Upper lobe of right lung (tissue), 1 donor: ENCODE data around the gene PUSL1. TPM values are rescaled to one million over a fixed set of nuclear protein-coding genes. Genes with fewer than 3 reads are reported as not detected.

Experiments
- ATAC-seq: fragments of 200-7000 bp; cut with Tn5 transposase; one replicate; pipeline ENCODE4 v1.9.1; 2020; ENCODE audit warnings: mild to moderate bottlenecking, moderate library complexity
- DNase-seq: peaks from one replicate; pipeline ENCODE4 v3.0.0-alpha.2; 2020
- H3K27ac ChIP-seq: fragments of 200-600 bp; one replicate; pipeline ENCODE4 v1.8.0; 2022
- H3K27me3 ChIP-seq: fragments of 200-600 bp; one replicate; pipeline ENCODE4 v1.8.0; 2022; ENCODE audit warnings: mild to moderate bottlenecking
- H3K36me3 ChIP-seq: fragments of 200-600 bp; one replicate; pipeline ENCODE4 v1.8.0; 2022
- H3K4me1 ChIP-seq: fragments of 200-600 bp; one replicate; pipeline ENCODE4 v1.8.0; 2022
- H3K4me3 ChIP-seq: fragments of 200-600 bp; one replicate; pipeline ENCODE4 v1.8.0; 2022; ENCODE audit warnings: mild to moderate bottlenecking
- H3K9me3 ChIP-seq: fragments of 200-600 bp; one replicate; pipeline ENCODE4 v1.8.0; 2022
- intact Hi-C: fragments of 100-400 bp; cut with DNase I; formaldehyde crosslinking; loops from one replicate; pipeline ENCODE4 v1.11.0; 2022
- total RNA-seq: library from RNA; stranded (reverse); fragmentation: NEBNext Ultra II Directional; extraction: Animal tissue kit (Norgen Biotek cat#: 25700); gene quantifications from one replicate; pipeline ENCODE4 v1.2.1, GENCODE V29; 2021
- TF ChIP-seq, protein P1 (sequence below): fragments of 200-600 bp; IDR thresholded peaks from one replicate; pipeline ENCODE4 v1.8.0; 2022; ENCODE audit warnings: antibody characterized with exemption
- donor health status: DM: no; HTN: yes; CAD: no; lungs with severe emphysema.

The PUSL1 gene
- total RNA-seq, 1 donor from 2014 or later = 14.2 TPM

DNA sequence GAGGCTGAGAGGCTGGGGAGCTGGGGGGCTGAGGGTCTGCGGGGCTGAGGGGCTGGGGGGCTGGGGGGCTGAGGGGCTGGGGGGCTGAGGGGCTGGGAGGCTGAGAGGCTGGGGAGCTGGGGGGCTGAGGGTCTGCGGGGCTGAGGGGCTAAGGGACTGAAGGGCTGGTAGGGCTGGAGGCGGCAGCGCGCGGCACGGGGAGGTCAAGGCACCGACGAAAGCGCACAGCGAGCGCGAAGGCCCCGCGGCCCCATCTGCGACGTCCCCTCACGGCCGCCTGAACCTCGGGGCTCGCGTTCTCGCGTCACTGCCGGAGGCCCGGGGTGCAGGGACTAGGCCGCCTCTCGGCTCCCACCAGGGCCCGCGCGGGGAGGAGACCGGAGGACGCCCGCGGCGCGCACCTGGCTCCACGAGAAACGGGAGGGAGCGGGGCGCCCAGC is 15.7 kb downstream of the PUSL1 start:
- H3K4me3 ChIP-seq = peak overlapping the region; percentile 98
- ATAC-seq = no peak
- H3K27ac ChIP-seq = peak overlapping the region; percentile 91
- no peak for DNase-seq
- peaks cover 25% of the 10 kb centered on the region for H3K36me3 ChIP-seq
- intact Hi-C loops = no loop called here
- no peaks in the 10 kb centered on the region for H3K27me3 ChIP-seq
- TF ChIP-seq, protein P1, sequence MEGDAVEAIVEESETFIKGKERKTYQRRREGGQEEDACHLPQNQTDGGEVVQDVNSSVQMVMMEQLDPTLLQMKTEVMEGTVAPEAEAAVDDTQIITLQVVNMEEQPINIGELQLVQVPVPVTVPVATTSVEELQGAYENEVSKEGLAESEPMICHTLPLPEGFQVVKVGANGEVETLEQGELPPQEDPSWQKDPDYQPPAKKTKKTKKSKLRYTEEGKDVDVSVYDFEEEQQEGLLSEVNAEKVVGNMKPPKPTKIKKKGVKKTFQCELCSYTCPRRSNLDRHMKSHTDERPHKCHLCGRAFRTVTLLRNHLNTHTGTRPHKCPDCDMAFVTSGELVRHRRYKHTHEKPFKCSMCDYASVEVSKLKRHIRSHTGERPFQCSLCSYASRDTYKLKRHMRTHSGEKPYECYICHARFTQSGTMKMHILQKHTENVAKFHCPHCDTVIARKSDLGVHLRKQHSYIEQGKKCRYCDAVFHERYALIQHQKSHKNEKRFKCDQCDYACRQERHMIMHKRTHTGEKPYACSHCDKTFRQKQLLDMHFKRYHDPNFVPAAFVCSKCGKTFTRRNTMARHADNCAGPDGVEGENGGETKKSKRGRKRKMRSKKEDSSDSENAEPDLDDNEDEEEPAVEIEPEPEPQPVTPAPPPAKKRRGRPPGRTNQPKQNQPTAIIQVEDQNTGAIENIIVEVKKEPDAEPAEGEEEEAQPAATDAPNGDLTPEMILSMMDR = no peak
- peaks cover 27% of the 10 kb centered on the region for H3K4me1 ChIP-seq
- H3K9me3 ChIP-seq = no peaks in the 10 kb centered on the region

DNA sequence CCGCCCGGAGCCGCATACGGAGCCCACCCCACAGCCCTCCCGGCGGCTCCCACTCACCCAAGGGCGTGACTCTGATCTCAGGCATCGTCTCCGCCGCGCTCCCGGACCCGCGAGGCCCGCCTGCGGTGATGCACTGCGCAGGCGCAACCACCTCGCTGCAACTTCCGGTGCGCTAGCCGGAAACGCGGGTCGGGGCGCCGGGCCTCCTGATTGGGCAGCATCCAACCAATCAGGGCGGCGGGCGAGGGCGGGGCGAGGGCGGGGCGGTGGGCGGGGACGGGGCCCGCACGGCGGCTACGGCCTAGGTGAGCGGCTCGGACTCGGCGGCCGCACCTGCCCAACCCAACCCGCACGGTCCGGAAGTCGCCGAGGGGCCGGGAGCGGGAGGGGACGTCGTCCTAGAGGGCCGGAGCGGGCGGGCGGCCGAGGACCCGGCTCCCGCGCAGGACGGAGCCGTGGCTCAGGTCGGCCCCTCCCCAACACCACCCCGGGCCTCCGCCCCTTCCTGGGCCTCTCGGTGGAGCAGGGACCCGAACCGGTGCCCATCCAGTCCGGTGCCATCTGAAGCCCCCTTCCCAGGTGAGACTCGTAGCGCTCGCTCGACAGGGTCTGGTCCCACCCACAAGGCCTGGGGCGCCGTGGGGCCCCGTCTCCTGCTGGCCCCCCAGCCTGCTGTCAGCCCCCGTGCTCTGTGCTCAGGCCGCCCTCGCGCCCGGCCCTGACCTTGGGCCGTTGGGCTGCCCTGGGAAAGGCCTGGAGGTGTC is 16.3 kb downstream of the PUSL1 start, which contains the start of the genes CPTP and INTS11:
TSS of gene CPTP (plus strand) at position 279 of the 764 bp plus-strand sequence. CDS start 2,109 bp downstream, outside the sequence.
TSS of gene INTS11 (minus strand) at position 137 of the 764 bp plus-strand sequence. CDS start at position 85, 52 bp downstream.
- peaks cover 21% of the 10 kb centered on the region for H3K36me3 ChIP-seq
- H3K4me3 ChIP-seq = peak within 1 kb of the TSS; percentile 98
- TF ChIP-seq, protein P1 = no peak
- peak; percentile 92 for ATAC-seq
- DNase-seq = peak; percentile 97
- peak within 1 kb of the TSS; percentile 91 for H3K27ac ChIP-seq
- H3K4me1 ChIP-seq = peaks cover 27% of the 10 kb centered on the region
- H3K9me3 ChIP-seq = no peaks in the 10 kb centered on the region
- intact Hi-C loops = no loop called here
- no peaks in the 10 kb centered on the region for H3K27me3 ChIP-seq

DNA sequence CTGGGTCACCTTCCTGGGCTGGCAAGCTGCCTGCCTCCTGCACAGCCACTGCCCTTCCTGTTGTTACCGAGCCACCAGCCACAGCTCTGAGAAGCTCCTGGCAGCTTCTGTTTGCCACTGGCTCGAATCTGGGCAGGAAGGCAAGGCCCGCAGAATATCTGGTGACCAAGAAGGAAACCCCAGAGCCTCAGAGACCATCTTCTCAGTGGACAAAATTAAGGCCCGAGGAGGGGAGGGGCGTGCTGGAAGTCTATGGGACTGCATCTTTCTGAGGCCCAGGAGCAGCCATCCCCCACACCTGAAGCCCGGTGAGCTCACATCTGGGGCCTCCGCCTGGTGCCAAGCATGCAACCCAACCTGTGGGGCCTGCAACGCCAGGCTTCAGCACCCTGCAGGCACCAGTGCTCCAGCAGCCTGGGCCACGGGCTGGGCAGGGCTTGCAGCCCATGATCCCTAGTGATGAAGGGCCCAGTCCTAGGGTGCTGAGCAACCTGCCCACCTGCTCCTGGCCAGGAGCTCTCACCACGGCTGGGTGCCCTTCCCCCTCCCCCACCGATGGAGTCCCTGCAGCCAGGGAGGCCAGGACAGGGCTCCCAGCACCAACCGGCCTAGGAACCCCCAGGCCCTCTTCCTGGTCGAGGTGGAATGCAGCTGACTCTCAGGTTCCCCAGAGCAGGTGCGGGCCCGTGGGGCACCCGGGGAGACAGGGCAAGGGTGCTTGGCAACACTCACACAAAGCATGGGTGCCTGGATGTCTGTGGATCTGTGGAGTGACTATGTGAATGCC is 17.1 kb downstream of the PUSL1 start:
- no peak for DNase-seq
- no peaks in the 10 kb centered on the region for H3K9me3 ChIP-seq
- peak overlapping the region; percentile 91 for H3K27ac ChIP-seq
- H3K36me3 ChIP-seq = peaks cover 17% of the 10 kb centered on the region
- no peaks in the 10 kb centered on the region for H3K27me3 ChIP-seq
- peaks cover 27% of the 10 kb centered on the region for H3K4me1 ChIP-seq
- peak overlapping the region; percentile 98 for H3K4me3 ChIP-seq
- ATAC-seq = no peak
- intact Hi-C loops = no loop called here
- TF ChIP-seq, protein P1 = no peak

DNA sequence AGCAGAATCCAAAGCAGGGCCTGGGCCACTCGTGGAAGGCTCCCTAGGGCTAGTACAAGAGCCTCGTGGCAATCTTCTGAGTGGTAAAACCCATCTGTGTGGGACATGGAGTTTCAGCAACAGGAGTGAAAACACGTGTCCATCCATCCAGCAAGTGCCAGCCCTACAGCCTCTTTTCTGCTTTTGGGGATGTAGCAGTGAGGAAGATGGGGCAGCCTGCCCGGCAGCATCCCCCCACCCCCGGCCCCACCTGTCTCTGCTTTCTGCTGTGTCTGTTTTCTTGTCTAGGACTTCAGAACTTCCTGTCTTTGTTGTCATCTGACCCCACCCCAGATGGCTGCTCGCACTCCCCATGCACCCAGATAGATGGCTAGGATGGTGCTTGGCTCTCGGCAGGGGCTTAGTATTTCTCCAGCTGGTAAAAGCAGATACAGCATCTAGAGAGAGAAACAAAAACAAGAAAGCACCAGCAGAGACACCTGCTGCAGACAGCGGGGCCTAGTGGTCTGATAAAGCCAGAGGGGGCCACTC is 17.7 kb downstream of the PUSL1 start:
- H3K9me3 ChIP-seq = no peaks in the 10 kb centered on the region
- DNase-seq = no peak
- TF ChIP-seq, protein P1 = no peak
- H3K36me3 ChIP-seq = peaks cover 17% of the 10 kb centered on the region
- no peak for ATAC-seq
- H3K4me1 ChIP-seq = peaks cover 27% of the 10 kb centered on the region
- H3K27me3 ChIP-seq = no peaks in the 10 kb centered on the region
- peak overlapping the region; percentile 98 for H3K4me3 ChIP-seq
- intact Hi-C loops = no loop called here
- H3K27ac ChIP-seq = no peak overlapping the region

DNA sequence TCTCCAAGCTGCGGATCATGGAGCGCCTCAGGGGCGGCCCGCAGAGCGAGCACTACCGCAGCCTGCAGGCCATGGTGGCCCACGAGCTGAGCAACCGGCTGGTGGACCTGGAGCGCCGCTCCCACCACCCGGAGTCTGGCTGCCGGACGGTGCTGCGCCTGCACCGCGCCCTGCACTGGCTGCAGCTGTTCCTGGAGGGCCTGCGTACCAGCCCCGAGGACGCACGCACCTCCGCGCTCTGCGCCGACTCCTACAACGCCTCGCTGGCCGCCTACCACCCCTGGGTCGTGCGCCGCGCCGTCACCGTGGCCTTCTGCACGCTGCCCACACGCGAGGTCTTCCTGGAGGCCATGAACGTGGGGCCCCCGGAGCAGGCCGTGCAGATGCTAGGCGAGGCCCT is 18.9 kb downstream of the PUSL1 start:
- no peak overlapping the region for H3K27ac ChIP-seq
- no peak for DNase-seq
- TF ChIP-seq, protein P1 = no peak
- peaks cover 17% of the 10 kb centered on the region for H3K36me3 ChIP-seq
- no peak for ATAC-seq
- peaks cover 24% of the 10 kb centered on the region for H3K4me1 ChIP-seq
- intact Hi-C loops = no loop called here
- H3K4me3 ChIP-seq = no peak overlapping the region
- H3K9me3 ChIP-seq = no peaks in the 10 kb centered on the region
- no peaks in the 10 kb centered on the region for H3K27me3 ChIP-seq
